Activated gamma-delta T cell treated with Interleukin-2 at 50 U/mL for 16 hours (primary cell): Measurements from ENCODE around the gene SMURF1.

Experiments used
- DNase-seq: peaks from one replicate; pipeline ENCODE4 v3.0.0-alpha.2; 2020

SMURF1 gene

DNA sequence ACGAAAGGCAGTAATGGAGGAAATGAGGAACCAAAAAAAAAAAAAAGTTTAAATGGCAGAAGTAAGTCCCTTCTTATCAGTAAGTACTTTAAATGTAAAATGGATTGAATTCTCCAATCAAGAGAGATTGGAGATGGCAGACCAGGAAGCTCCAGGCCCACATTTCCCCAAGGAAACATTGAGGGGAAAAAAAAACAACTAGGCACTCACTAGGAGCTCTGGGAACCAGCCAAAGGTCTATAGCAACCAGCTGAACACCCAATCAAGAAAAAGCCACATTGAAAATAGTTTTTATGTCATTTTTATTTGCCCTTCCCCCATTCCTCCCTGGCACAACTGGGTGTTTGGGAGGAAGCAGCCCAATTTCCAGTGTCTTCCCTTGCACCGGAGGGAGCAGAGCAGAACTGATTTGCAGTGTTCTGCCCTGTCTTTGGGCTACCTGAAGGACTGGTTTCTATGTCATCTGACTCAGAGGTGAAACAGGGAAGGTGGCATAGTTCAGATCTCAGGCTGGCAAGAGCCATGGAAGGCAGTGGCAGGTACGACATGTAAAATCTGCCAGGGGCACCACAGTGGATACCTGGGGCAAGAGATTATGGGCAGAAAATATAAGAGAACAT lies 121.9 kb downstream of the SMURF1 start:
- no peak for DNase-seq

- no peak for DNase-seq
Measured at GRCh38 chr7:99020413-99020715, 123.5 kb downstream of the SMURF1 start.

DNA sequence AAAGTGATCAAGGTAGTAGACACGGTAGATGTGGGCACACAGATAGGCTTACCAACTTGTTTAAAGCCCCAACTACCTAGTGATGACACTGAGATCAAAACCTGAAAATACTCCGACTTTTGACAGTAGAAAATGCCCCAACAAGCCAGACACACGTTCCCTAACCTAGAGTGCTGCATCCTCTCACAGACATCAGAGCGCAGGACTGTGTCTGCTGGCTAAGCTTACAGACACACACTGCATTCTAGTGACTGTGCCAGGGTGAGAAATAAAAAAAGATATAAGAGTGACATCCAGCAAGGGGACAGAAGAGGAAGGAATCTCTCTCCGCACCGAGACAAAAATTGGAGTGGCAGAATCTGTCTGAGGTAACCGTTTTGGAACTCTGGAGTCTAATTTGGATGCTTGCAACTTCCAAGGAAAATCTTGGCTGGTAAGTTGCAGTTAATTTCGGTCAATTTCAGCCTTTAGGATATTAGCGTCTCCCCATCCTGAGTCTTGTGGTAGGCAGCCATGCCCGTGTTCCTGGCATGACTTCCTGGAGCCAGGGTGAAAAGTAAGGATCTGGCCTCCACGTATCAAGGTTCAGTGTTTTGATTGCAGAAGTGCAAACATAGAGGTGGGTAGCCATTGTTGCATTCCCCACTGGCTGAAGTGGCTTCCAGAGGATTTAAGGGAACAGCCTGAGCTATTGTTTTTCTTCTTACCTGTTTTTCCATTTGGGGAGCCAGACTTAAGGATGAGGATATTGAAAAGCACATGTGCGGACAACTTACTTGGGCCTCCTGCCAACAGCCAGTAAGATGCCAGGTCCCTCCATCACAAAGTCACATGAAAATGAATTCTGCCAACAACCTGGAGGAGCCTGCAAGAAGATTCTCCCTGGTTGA lies 124.1 kb downstream of the SMURF1 start:
- DNase-seq = no peak

DNA sequence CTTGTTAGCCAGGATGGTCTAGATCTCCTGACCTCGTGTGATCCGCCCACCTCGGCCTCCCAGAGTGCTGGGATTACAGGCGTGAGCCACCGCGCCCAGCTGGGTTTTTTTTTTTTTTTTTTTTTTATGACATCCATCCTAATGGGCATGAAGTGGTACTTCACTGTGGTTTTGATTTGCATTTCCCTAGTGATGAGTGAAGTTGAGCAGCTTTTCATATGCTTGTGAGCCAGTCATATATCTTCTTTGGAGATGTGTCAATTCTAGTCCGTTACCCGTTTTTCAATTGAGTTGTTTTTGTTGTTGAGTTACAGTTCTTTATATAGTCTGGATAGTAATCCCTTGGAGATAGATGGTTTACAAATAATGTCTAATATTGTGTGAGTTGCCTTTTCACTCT lies 127.7 kb downstream of the SMURF1 start:
- no peak for DNase-seq

DNA sequence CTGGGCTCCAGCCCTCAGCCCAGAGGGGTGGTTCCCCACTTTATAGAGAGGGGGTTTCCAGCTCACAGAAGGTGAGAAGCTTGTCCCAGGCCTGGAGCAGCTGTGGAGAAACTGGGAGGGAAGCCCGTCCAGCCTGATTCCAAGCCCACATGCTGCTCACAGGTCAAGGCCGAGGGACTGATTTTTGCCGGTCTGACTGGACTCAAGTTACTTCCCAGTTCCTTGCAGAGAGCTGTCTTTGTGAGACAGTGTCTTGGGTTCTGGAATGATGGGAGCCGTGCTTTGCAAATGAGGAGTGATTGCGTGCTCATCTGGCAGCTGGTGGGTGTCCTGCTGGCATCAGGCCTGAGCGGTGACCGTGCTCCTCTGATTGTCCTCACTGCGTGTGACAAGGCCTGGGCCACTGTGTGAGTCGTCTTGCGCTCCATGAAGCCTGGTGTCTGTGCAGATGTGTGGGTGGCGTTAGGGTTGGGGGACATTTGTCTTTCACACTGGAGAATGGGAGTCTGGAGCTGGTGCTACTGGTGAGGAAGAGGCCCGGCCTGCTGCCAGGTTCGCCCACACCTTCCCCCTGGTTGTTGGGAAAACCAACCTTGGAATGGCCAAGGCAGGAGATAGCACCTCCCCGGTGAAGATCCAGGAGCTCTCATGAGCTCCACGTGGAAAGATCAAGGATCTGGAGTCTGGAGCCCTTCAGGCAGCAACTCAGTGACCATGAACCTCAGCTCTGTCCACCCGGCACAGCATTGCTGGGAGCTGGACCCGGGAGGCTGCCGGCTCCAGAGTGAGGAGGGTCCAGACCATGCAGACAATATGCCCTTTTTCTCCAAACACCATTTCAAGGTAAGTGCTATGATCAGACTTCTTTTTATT lies 129.6 kb downstream of the SMURF1 start:
- DNase-seq = no peak

GRCh38 chr7:99013266-99014112 lies 130.4 kb downstream of the SMURF1 start:
- no peak for DNase-seq

DNA sequence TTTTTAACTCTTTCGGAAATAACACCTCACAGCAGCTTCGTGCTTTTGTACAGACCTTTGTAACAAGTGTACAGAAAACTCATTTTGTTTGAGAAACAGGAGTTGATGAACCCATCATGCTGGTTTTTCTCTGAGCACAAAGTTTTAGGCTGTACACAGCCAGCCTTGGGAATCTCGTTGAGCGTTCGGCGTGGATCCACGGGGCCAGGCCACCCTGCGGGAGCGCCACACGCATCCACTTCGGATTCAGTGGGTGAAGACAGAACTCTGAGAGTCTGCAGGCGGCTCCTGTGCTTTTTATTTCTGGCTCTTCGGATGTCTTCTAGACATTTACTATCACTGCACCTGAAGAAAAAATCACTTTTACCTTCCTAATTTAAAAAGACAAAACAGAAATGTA lies 131.2 kb downstream of the SMURF1 start:
- DNase-seq = no peak

DNA sequence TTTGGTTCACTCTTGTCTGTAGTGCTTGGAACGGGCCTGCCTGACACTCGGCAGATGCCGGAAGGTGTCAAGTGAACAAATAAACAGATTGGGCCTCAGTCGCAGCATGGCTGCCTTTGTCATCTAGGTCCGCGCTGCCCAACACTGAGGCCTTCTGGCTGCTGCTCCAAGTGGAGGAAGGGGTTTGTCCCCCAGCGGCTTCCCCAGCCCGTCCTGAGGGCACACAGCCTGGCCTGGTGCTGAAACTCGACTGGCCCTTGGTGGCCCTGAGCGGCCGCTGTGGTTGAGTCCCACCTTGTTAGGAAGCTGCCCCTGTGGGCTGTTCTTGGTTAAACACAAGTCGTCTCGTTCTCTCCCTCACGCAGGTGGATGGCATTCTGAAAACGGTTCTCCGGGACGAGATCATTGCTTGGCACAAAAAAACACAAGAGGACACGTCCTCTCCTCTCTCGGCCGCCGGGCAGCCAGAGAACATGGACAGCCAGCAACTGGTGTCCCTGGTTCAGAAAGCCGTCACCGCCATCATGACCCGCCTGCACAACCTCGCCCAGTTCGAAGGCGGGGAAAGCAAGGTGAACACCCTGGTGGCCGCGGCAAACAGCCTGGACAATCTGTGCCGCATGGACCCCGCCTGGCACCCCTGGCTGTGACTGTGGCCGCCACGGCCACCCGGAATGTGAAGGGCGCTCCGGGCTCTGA lies 132.1 kb downstream of the SMURF1 start:
- no peak for DNase-seq

DNA sequence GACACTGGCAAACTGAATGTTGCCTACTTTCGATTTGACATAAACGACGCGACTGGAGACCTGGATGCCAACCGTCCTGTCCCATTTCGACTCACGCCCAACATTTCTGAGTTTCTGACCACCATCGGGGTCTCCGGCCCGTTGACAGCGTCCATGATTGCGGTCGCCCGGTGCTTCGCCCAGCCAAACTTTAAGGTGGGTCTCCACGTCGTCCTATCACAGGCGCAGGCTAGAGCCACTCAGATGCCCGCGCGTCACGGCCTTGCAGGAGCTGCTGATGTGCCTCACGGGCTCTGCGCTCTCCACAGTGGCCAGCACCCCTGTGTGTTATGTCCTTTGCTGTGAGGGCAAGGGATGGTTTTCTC lies 132.6 kb downstream of the SMURF1 start:
- no peak for DNase-seq

GRCh38 chr7:99010281-99010680 lies 133.6 kb downstream of the SMURF1 start:
- DNase-seq = no peak

- DNase-seq = no peak
Measured at GRCh38 chr7:99008921-99009530, 134.9 kb downstream of the SMURF1 start.

DNA sequence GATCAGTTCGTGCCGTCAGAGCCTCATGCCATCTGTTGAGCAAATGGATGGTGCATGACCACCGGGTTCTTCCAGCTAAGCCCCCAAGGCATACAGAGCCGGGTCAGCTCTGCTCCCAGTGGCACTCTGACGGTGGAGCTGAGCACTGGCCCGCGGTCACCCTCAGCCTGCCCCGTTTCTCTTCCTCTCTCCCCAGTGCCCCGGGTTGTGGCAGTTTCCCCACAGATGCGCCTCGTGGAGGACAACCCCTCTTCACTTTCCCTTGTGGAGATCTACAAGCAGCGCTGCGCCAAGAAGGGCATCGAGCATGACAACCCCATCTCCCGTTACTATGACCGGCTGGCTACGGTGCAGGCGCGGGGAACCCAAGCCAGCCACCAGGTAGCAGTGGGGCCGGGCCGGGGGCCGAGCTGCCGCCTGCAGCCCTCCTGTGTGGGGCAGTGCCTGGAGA lies 135.7 kb downstream of the SMURF1 start:
- DNase-seq = no peak

GRCh38 chr7:99006739-99007424 lies 137.0 kb downstream of the SMURF1 start:
- DNase-seq = no peak

- DNase-seq = no peak
Measured at GRCh38 chr7:99005776-99006175, 138.1 kb downstream of the SMURF1 start.

DNA sequence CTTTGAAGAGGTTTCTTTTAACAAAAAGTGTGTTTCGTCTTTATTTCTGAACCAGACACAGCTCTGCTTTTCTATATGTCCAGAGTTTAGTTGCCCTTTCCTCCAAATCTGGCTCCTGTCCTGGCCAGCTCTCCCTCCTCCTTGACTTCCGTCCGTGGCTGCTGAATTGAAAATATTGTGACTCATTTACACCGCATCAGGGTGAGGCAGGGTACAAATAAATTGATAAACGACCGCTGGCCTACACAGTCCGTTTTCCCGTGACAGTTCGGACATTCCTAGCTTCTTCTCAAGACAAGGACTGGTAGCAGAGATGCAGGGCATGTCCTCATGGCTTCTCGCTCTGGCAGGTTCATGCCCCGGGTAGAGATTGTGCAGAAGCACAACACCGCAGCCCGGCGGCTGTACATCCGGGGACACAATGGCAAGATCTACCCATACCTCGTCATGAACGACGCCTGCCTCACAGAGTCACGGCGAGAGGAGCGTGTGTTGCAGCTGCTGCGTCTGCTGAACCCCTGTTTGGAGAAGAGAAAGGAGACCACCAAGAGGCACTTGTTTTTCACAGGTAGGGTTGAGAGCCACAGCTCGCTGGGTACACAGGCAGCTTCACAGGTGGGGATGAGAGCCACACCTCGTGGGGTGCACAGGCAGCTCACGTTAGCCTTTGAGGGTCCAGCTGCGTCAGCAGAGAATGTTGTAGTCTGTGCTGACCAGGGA lies 139.0 kb downstream of the SMURF1 start:
- no peak for DNase-seq

DNA sequence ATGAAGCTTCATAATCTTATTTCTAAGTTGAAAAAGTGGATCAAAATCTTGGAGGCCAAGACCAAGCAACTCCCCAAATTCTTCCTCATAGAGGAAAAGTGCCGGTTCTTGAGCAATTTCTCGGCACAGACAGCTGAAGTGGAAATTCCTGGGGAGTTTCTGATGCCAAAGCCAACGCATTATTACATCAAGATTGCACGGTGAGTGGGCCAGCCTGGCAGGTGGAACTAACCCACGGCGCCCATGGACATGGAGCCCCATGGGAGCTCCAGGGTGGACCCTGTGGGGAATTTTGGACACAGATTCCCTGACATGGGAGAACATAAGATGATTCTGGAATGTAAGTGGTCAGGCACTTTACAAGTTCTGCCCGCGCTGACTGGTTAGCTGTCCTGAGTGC lies 139.7 kb downstream of the SMURF1 start:
- DNase-seq = no peak

GRCh38 chr7:99003419-99003818 lies 140.5 kb downstream of the SMURF1 start:
- DNase-seq = no peak

- no peak for DNase-seq
Measured at GRCh38 chr7:99002827-99003212, 141.1 kb downstream of the SMURF1 start.

DNA sequence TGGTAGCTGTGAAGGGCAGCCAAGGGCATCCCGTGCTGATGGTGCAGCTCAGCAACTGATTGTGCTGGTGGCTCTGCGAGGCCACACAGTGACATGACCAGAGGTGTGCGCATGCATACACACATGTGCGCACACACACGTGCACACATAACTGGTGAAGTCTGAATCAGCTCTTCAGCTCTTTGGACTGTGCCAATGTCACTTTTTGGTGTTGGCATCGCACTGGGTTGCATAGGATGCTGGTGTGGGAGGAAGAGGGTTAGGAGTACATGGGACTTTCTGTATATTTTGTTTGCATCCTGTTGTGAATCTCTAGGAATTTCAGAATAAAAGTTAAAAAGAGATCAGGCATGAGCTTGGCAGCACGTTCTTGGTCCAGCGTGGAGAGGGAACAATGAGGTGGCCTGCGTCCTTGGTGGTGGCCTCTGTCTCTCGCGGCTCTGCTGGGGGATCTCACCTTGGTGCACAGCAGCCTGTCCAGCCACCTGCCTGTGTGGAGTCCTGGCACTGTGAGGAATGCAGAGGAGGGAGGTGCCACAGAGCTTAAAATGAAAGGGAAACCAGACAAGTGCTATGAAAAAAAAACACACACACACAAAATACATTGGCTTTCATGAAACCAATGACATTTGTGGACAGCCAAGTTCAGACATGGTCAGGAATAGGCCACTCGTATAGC lies 141.6 kb downstream of the SMURF1 start:
- DNase-seq = no peak
